CD14-positive monocyte (primary cell): ENCODE results near the gene IFT57. TPM values are rescaled to one million over a fixed set of nuclear protein-coding genes. Genes with fewer than 3 reads are reported as not detected.

ENCODE experiments used
- DNase-seq, 3 donors: peaks; one replicate each; pipeline ENCODE4 v3.0.0-alpha.2; 2011 to 2022
- H2AFZ ChIP-seq: 2 replicates; pipeline ENCODE4 v1.6.0; 2012; ENCODE audit warnings: mild to moderate bottlenecking, low read depth, low read length, inconsistent platforms; ENCODE audit not compliant: insufficient read depth, poor library complexity, severe bottlenecking
- H3K27ac ChIP-seq, 2 donors: 1 replicate in 1 of 2; 2 replicates in 1 of 2; pipeline ENCODE4 v1.5.1; 2012 to 2013; ENCODE audit warnings: low read length in 2 of 2, control low read depth in 1 of 2, inconsistent platforms in 1 of 2, low read depth in 1 of 2, mild to moderate bottlenecking in 1 of 2
- H3K27me3 ChIP-seq, 2 donors: one replicate each; pipeline versions ENCODE4 v1.6.0 to v1.6.1; 2011 to 2013; ENCODE audit warnings: low read length in 2 of 2; ENCODE audit not compliant: control insufficient read depth in 2 of 2, insufficient read depth in 2 of 2
- H3K36me3 ChIP-seq, 2 donors: replicated peaks in 1 of 2; 1 replicate in 1 of 2; 2 replicates in 1 of 2; pipeline versions ENCODE4 v1.5.1 to v1.6.1; 2012 to 2013; ENCODE audit warnings: low read length in 2 of 2, control low read depth in 1 of 2, inconsistent platforms in 1 of 2, mild to moderate bottlenecking in 1 of 2; ENCODE audit not compliant: insufficient read depth in 2 of 2, control insufficient read depth in 1 of 2
- H3K4me1 ChIP-seq, 2 donors: 1 replicate in 1 of 2; 2 replicates in 1 of 2; pipeline versions ENCODE4 v1.5.1 to v1.6.1; 2012 to 2013; ENCODE audit warnings: low read length in 2 of 2, control low read depth in 1 of 2, inconsistent platforms in 1 of 2, mild to moderate bottlenecking in 1 of 2, moderate library complexity in 1 of 2; ENCODE audit not compliant: insufficient read depth in 2 of 2, control insufficient read depth in 1 of 2
- H3K4me2 ChIP-seq: replicated peaks from 2 replicates; pipeline ENCODE3; 2012; ENCODE audit warnings: low read length, moderate library complexity, mild to moderate bottlenecking; ENCODE audit not compliant: poor library complexity, severe bottlenecking; ENCODE audit errors: extremely low read depth
- H3K4me3 ChIP-seq, 3 experiments: fragments of 200-600 bp in 1 of 3; sonication (generic) in 1 of 3; replicated peaks in 1 of 3; 1 replicate in 2 of 3; 2 replicates in 1 of 3; pipeline ENCODE4 v1.5.1; 2011 to 2013; ENCODE audit warnings: low read length in 3 of 3, mild to moderate bottlenecking in 3 of 3, control low read depth in 2 of 3, low read depth in 2 of 3, inconsistent platforms in 1 of 3, moderate library complexity in 1 of 3
- H3K79me2 ChIP-seq: 2 replicates; pipeline ENCODE4 v1.6.0; 2012; ENCODE audit warnings: mild to moderate bottlenecking, control low read depth, inconsistent platforms, low read length, moderate library complexity; ENCODE audit not compliant: insufficient read depth
- H3K9ac ChIP-seq: 2 replicates; pipeline ENCODE4 v1.6.0; 2017; ENCODE audit warnings: low read length, mild to moderate bottlenecking; ENCODE audit not compliant: insufficient read depth, poor library complexity, severe bottlenecking
- H3K9me3 ChIP-seq, 2 donors: replicated peaks in 1 of 2; 1 replicate in 1 of 2; 2 replicates in 1 of 2; pipeline versions ENCODE4 v1.5.1 to v1.6.1; 2012 to 2013; ENCODE audit warnings: low read length in 2 of 2, control low read depth in 1 of 2; ENCODE audit not compliant: control insufficient read depth in 1 of 2, insufficient read depth in 1 of 2
- H4K20me1 ChIP-seq: 2 replicates; pipeline ENCODE4 v1.6.0; 2012; ENCODE audit warnings: mild to moderate bottlenecking, low read length, control low read depth, moderate library complexity; ENCODE audit not compliant: insufficient read depth
- H3K27ac Mint-ChIP-seq, 7 donors: one replicate each; pipeline ENCODE4 v1.8.0; 2020; ENCODE audit warnings: mild to moderate bottlenecking in 7 of 7, mixed read lengths in 7 of 7, moderate library complexity in 6 of 7, inconsistent platforms in 2 of 7
- H3K27me3 Mint-ChIP-seq, 3 donors: one replicate each; pipeline ENCODE4 v1.8.0; 2021 to 2022; ENCODE audit warnings: low read depth in 3 of 3, mild to moderate bottlenecking in 3 of 3, mixed read lengths in 3 of 3, moderate library complexity in 3 of 3, inconsistent platforms in 1 of 3
- H3K36me3 Mint-ChIP-seq, 2 donors: one replicate each; pipeline ENCODE4 v1.8.0; 2020; ENCODE audit warnings: mixed read lengths in 2 of 2, inconsistent platforms in 1 of 2, mild to moderate bottlenecking in 1 of 2
- H3K4me1 Mint-ChIP-seq: one replicate; pipeline ENCODE4 v1.8.0; 2020; ENCODE audit warnings: mild to moderate bottlenecking, mixed read lengths
- H3K4me3 Mint-ChIP-seq, 2 donors: one replicate each; pipeline ENCODE4 v1.8.0; 2020; ENCODE audit warnings: mild to moderate bottlenecking in 2 of 2, mixed read lengths in 2 of 2, moderate library complexity in 1 of 2
- H3K9me3 Mint-ChIP-seq, 7 donors: one replicate each; pipeline ENCODE4 v1.8.0; 2020 to 2022; ENCODE audit warnings: mixed read lengths in 7 of 7, mild to moderate bottlenecking in 6 of 7, moderate library complexity in 6 of 7, inconsistent platforms in 2 of 7
- WGBS: methylation state at CpG from one replicate; pipeline ENCODE4 v1.1.5; 2013; ENCODE audit warnings: missing lambda C conversion rate; ENCODE audit not compliant: insufficient coverage; 5-methylcytosine and 5-hydroxymethylcytosine counted together
- intact Hi-C, 2 donors: fragments of 100-400 bp; cut with micrococcal nuclease; formaldehyde crosslinking; loops; one replicate each; pipeline versions ENCODE4 v1.15.0 to v1.15.1; 2023
- polyA plus RNA-seq, 3 donors: library from polyadenylated mRNA; depleted of rRNA in 1 of 3; unstranded in 2 of 3; stranded (reverse) in 1 of 3; fragments of 300-500 nt in 2 of 3; fragments of >200 nt in 1 of 3; fragmentation: Illumina TruSeq in 2 of 3; gene quantifications; 1 replicate in 2 of 3; 2 replicates in 1 of 3; pipeline ENCODE4 v1.2.3, GENCODE V29; 2012 to 2021
- TF ChIP-seq, protein P1 (sequence below): fragments of 200-600 bp; IDR thresholded peaks from one replicate; pipeline ENCODE4 v1.8.0; 2022; ENCODE audit warnings: antibody characterized with exemption, mild to moderate bottlenecking

IFT57 gene
- polyA plus RNA-seq, 3 donors, result 4.9 to 22.9 (median 15.1) TPM

- H3K27ac Mint-ChIP-seq, result peak overlapping the region in 1 of 7 donors; percentile 30
- no peaks in the 10 kb centered on the region for H4K20me1 ChIP-seq
- TF ChIP-seq, protein P1, sequence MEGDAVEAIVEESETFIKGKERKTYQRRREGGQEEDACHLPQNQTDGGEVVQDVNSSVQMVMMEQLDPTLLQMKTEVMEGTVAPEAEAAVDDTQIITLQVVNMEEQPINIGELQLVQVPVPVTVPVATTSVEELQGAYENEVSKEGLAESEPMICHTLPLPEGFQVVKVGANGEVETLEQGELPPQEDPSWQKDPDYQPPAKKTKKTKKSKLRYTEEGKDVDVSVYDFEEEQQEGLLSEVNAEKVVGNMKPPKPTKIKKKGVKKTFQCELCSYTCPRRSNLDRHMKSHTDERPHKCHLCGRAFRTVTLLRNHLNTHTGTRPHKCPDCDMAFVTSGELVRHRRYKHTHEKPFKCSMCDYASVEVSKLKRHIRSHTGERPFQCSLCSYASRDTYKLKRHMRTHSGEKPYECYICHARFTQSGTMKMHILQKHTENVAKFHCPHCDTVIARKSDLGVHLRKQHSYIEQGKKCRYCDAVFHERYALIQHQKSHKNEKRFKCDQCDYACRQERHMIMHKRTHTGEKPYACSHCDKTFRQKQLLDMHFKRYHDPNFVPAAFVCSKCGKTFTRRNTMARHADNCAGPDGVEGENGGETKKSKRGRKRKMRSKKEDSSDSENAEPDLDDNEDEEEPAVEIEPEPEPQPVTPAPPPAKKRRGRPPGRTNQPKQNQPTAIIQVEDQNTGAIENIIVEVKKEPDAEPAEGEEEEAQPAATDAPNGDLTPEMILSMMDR, result no peak
- no peaks in the 10 kb centered on the region for H3K27me3 ChIP-seq
- H3K9me3 ChIP-seq, result peaks cover 0 to 6% of the 10 kb centered on the region in 2 donors
- H3K4me3 Mint-ChIP-seq, result no peak overlapping the region
- peaks cover 15% of the 10 kb centered on the region for H3K4me1 Mint-ChIP-seq
- H3K79me2 ChIP-seq, result no peaks in the 10 kb centered on the region
- H3K9me3 Mint-ChIP-seq, result peaks cover 3 to 20% (median 13%) of the 10 kb centered on the region in 7 donors
- no peak overlapping the region for H2AFZ ChIP-seq
- H3K9ac ChIP-seq, result no peak overlapping the region
- peaks cover 16 to 28% of the 10 kb centered on the region in 2 donors for H3K36me3 Mint-ChIP-seq
- no peak overlapping the region for H3K4me2 ChIP-seq
- intact Hi-C loops, result no loop called here
- DNase-seq, result no peak
- peaks cover 3 to 5% of the 10 kb centered on the region in 2 donors for H3K4me1 ChIP-seq
- WGBS, result 8% methylated on average over 1 of the region's 1 CpG
- H3K4me3 ChIP-seq, result no peak overlapping the region
- no peaks in the 10 kb centered on the region for H3K27me3 Mint-ChIP-seq
- H3K27ac ChIP-seq, result no peak overlapping the region
- H3K36me3 ChIP-seq, result peaks cover 0 to 13% of the 10 kb centered on the region in 2 donors
Observed at GRCh38 chr3:108183181-108183580, 39.0 kb downstream of the IFT57 start.

GRCh38 chr3:108182339-108182738 is 39.9 kb downstream of the IFT57 start:
- peaks cover 3 to 20% (median 13%) of the 10 kb centered on the region in 7 donors for H3K9me3 Mint-ChIP-seq
- H3K27me3 ChIP-seq, result no peaks in the 10 kb centered on the region
- no CpG with 5 or more reads among the region's 1 CpG for WGBS
- H3K9me3 ChIP-seq, result peaks cover 0 to 6% of the 10 kb centered on the region in 2 donors
- no peak overlapping the region for H3K27ac Mint-ChIP-seq
- no peak for DNase-seq
- H4K20me1 ChIP-seq, result no peaks in the 10 kb centered on the region
- peaks cover 18% of the 10 kb centered on the region for H3K4me1 Mint-ChIP-seq
- TF ChIP-seq, protein P1, result no peak
- H3K27me3 Mint-ChIP-seq, result no peaks in the 10 kb centered on the region
- peaks cover 3 to 5% of the 10 kb centered on the region in 2 donors for H3K4me1 ChIP-seq
- peaks cover 14 to 20% of the 10 kb centered on the region in 2 donors for H3K36me3 Mint-ChIP-seq
- peaks cover 0 to 13% of the 10 kb centered on the region in 2 donors for H3K36me3 ChIP-seq
- no peak overlapping the region for H3K9ac ChIP-seq
- H3K4me2 ChIP-seq, result no peak overlapping the region
- H3K27ac ChIP-seq, result no peak overlapping the region
- H3K79me2 ChIP-seq, result no peaks in the 10 kb centered on the region
- H3K4me3 Mint-ChIP-seq, result no peak overlapping the region
- no peak overlapping the region for H2AFZ ChIP-seq
- H3K4me3 ChIP-seq, result no peak overlapping the region
- intact Hi-C loops, result no loop called here
